T-cell (primary cell): ENCODE data around the gene ARHGEF12. TPM values are rescaled to one million over a fixed set of nuclear protein-coding genes. Genes with fewer than 3 reads are reported as not detected.

ENCODE experiments used
- ATAC-seq, 4 experiments: fragments of 200-7000 bp in 3 of 4; fragments of 150-1000 bp in 1 of 4; cut with Tn5 transposase; replicated peaks in 1 of 4; 1 replicate in 3 of 4; 2 replicates in 1 of 4; pipeline ENCODE4 v1.10.0; 2021; ENCODE audit warnings: moderate library complexity in 3 of 4, mild to moderate bottlenecking in 2 of 4, moderate number of reproducible peaks in 1 of 4
- CTCF ChIA-PET, 2 donors: fragments of 300-600 bp; sonication (Branson Sonifier 250); formaldehyde crosslinking; loops; one replicate each; lab custom pipeline; 2022; ENCODE audit warnings: antibody characterized with exemption in 2 of 2; lab: Charles Lee
- POLR2A ChIA-PET, 2 donors: fragments of 300-600 bp; sonication (Branson Sonifier 250); formaldehyde crosslinking; loops; one replicate each; lab custom pipeline; 2022; ENCODE audit warnings: antibody characterized with exemption in 2 of 2; lab: Charles Lee
- DNase-seq, 35 experiments: peaks; one replicate each; pipeline versions ENCODE4 v3.0.0 to v3.0.0-alpha.2; 2013 to 2023
- H3K27ac ChIP-seq: one replicate; pipeline ENCODE4 v1.5.1; 2013; ENCODE audit warnings: low read length
- H3K27me3 ChIP-seq, 2 experiments: replicated peaks in 1 of 2; 1 replicate in 1 of 2; 2 replicates in 1 of 2; pipeline versions ENCODE4 v1.6.1 to v1.7.0; 2013; ENCODE audit warnings: low read length in 1 of 2, mixed read lengths in 1 of 2; ENCODE audit not compliant: control insufficient read depth in 2 of 2, insufficient read depth in 2 of 2; ENCODE audit errors: extremely low read depth in 1 of 2
- H3K36me3 ChIP-seq, 2 donors: 1 replicate in 1 of 2; 2 replicates in 1 of 2; pipeline versions ENCODE4 v1.6.1 to v1.7.0; 2013; ENCODE audit warnings: low read length in 1 of 2; ENCODE audit not compliant: control insufficient read depth in 2 of 2, insufficient read depth in 1 of 2; ENCODE audit errors: extremely low read depth in 1 of 2
- H3K4me1 ChIP-seq, 2 experiments: 1 replicate in 1 of 2; 2 replicates in 1 of 2; pipeline versions ENCODE4 v1.6.1 to v1.7.0; 2013; ENCODE audit warnings: low read length in 2 of 2, mixed read lengths in 1 of 2; ENCODE audit not compliant: insufficient read depth in 2 of 2, control insufficient read depth in 1 of 2; ENCODE audit errors: extremely low read depth in 1 of 2
- H3K4me3 ChIP-seq, 2 donors: 1 replicate in 1 of 2; 2 replicates in 1 of 2; pipeline versions ENCODE4 v1.5.1 to v1.7.0; 2013; ENCODE audit warnings: mild to moderate bottlenecking in 2 of 2, low read length in 1 of 2, moderate library complexity in 1 of 2; ENCODE audit not compliant: control insufficient read depth in 1 of 2; ENCODE audit errors: extremely low read depth in 1 of 2
- H3K9me3 ChIP-seq: 2 replicates; pipeline ENCODE4 v1.7.0; 2013
- H3K27ac Mint-ChIP-seq, 2 donors: one replicate each; pipeline ENCODE4 v1.8.0; 2020 to 2021; ENCODE audit warnings: mild to moderate bottlenecking in 2 of 2, mixed read lengths in 2 of 2
- H3K27me3 Mint-ChIP-seq, 2 donors: one replicate each; pipeline ENCODE4 v1.8.0; 2021 to 2022; ENCODE audit warnings: mixed read lengths in 2 of 2
- H3K36me3 Mint-ChIP-seq: one replicate; pipeline ENCODE4 v1.8.0; 2021; ENCODE audit warnings: mixed read lengths
- H3K4me1 Mint-ChIP-seq, 3 donors: one replicate each; pipeline ENCODE4 v1.8.0; 2020 to 2022; ENCODE audit warnings: mixed read lengths in 3 of 3, mild to moderate bottlenecking in 1 of 3
- H3K4me3 Mint-ChIP-seq, 3 donors: one replicate each; pipeline ENCODE4 v1.8.0; 2020 to 2022; ENCODE audit warnings: mild to moderate bottlenecking in 3 of 3, mixed read lengths in 3 of 3, moderate library complexity in 3 of 3
- H3K9me3 Mint-ChIP-seq, 3 donors: one replicate each; pipeline ENCODE4 v1.8.0; 2020 to 2022; ENCODE audit warnings: mixed read lengths in 3 of 3
- WGBS: methylation state at CpG from one replicate; pipeline ENCODE4 v1.1.5; 2013; ENCODE audit warnings: missing lambda C conversion rate; ENCODE audit not compliant: insufficient coverage; 5-methylcytosine and 5-hydroxymethylcytosine counted together
- total RNA-seq, 35 experiments: library from RNA in 6 of 35; stranded (reverse) in 6 of 35; fragments of 120-200 nt in 1 of 35; gene quantifications; one replicate each; pipeline versions ENCODE4 v1.2.1 to v1.2.4 and lab custom pipeline; 2013 to 2026

ARHGEF12 gene
- total RNA-seq, 5 donors from 2014 or later (not counting 1 experiment from before 2014, with no cell fraction given) = 4.8 to 12.8 (median 8.0) TPM

DNA sequence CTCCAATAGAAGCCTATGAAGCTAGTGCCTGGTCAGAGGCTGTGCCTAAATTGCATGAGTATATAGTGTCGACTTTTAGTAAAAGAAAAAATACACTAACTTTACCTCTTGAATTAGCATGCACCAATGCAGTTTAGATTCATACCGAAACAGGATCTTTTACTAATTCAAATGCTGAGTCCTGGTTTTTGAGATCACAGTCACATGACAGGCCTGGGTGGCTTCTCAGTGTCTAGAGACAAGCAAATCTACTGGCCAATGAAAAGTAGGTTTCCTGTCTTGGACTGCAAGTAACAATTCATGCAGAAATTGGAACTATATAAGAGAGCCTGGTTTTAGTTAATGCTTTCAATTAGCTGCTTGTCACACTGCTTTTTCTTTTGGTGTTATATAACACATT, 7.2 kb downstream of the ARHGEF12 start:
- H3K36me3 Mint-ChIP-seq = no peaks in the 10 kb centered on the region
- H3K27me3 ChIP-seq = peaks cover 11 to 19% of the 10 kb centered on the region in 2 experiments
- peaks cover 53 to 61% of the 10 kb centered on the region in 2 donors for H3K27me3 Mint-ChIP-seq
- H3K9me3 Mint-ChIP-seq = no peaks in the 10 kb centered on the region
- no peaks in the 10 kb centered on the region for H3K36me3 ChIP-seq
- no peak overlapping the region for H3K4me3 ChIP-seq
- ATAC-seq (no peak), DNase-seq (no peak)
- peaks cover 15 to 20% of the 10 kb centered on the region in 2 experiments for H3K4me1 ChIP-seq
- H3K9me3 ChIP-seq = peaks cover 6% of the 10 kb centered on the region
- H3K27ac ChIP-seq = no peak overlapping the region
- no peak overlapping the region for H3K27ac Mint-ChIP-seq
- CTCF ChIA-PET = interaction anchor here in 1 of 2 donors (1.1 kb wide), 1 partner anchor 8 kb away, joined by 6 read pairs; no protein-coding TSS in a partner anchor
- H3K4me3 Mint-ChIP-seq = no peak overlapping the region
- 80% methylated on average over 2 of the region's 2 CpGs for WGBS
- H3K4me1 Mint-ChIP-seq = peaks cover 43 to 63% (median 49%) of the 10 kb centered on the region in 3 donors
- POLR2A ChIA-PET = no interaction called here

DNA sequence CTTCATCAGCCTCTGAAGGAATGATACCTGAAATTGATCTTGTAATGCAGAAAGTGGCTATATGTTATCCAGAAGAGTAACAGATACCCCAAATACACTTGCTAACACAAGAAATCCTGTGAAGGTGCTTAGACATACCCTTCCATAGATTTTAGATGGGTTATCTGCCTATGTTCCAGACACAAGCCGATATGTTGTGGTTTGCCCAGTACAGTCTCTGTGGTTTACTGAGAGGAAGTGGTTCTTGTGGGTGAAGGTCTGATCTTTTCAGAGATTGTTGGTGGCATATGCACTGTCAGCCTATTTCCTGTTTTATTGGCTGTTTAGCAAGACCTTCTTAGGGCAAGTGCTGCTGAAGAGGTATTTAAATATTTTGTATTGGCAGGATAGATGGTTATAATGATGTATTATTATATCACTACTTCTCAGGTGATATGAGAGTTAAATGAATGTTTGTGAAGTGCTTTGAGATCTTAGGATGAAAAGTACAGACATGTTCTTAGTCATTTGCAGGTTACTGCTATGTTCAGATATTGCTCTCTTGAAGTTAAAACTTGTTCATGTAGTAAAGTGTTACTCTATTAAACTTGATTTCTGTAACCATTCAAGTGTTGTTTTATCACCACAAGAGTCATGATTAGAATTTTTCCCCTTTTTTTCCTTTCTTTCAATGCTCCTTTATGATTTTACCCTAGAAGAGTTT, 8.2 kb downstream of the ARHGEF12 start:
- Histone ChIP-seq H3K4me1 (peaks cover 15 to 20% of the 10 kb centered on the region in 2 experiments), H3K36me3 (no peaks in the 10 kb centered on the region), H3K9me3 (peaks cover 6% of the 10 kb centered on the region), H3K27me3 (peaks cover 15 to 22% of the 10 kb centered on the region in 2 experiments), H3K4me3 (peak overlapping the region in 1 of 2 donors; percentile 32), H3K27ac (no peak overlapping the region)
- no CpG with 5 or more reads among the region's 1 CpG for WGBS
- ATAC-seq = peak; percentile 83 to 97 (median 92)
- ChIA-PET CTCF (interaction anchor here in 1 of 2 donors (1.1 kb wide), 1 partner anchor 9 kb away, joined by 6 read pairs; no protein-coding TSS in a partner anchor), POLR2A (no interaction called here)
- H3K36me3 Mint-ChIP-seq = no peaks in the 10 kb centered on the region
- peak overlapping the region; percentile 46 to 54 (median 47) for H3K4me3 Mint-ChIP-seq
- H3K4me1 Mint-ChIP-seq = peaks cover 40 to 54% (median 42%) of the 10 kb centered on the region in 3 donors
- H3K27me3 Mint-ChIP-seq = peaks cover 54 to 61% of the 10 kb centered on the region in 2 donors
- H3K9me3 Mint-ChIP-seq = no peaks in the 10 kb centered on the region
- peak in 24 of 35 experiments; percentile 8 to 82 (median 34) for DNase-seq
- no peak overlapping the region for H3K27ac Mint-ChIP-seq

DNA sequence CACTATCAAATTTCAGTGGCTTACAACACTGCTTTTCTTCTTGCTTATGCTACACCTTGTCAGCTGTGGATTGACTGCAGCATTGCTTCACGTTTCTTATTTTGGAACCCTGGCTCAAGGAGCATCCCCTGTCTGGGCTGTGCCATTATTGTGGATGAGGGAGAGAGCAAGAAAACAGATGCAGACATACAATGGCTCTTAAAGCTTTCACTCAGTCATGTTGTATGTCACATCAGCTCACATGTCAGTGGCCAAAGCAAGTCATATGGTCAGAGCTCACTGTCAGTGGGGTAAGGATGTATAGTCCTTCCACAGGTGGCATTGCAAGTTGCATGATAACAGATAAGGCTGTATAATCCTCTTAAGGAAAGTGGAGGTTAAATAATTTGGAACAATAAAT, 10.0 kb downstream of the ARHGEF12 start:
- no peak for ATAC-seq
- Mint-ChIP-seq H3K9me3 (no peaks in the 10 kb centered on the region), H3K4me3 (no peak overlapping the region), H3K27me3 (peaks cover 52 to 56% of the 10 kb centered on the region in 2 donors), H3K36me3 (no peaks in the 10 kb centered on the region), H3K27ac (no peak overlapping the region), H3K4me1 (peaks cover 28 to 48% (median 32%) of the 10 kb centered on the region in 3 donors)
- H3K4me3 ChIP-seq = no peak overlapping the region
- no peak for DNase-seq
- ChIA-PET POLR2A (no interaction called here), CTCF (interaction anchor here in 1 of 2 donors (0.8 kb wide), 1 partner anchor 11 kb away, joined by 5 read pairs; no protein-coding TSS in a partner anchor)
- WGBS = 71% methylated on average over 1 of the region's 1 CpG
- H3K36me3 ChIP-seq = no peaks in the 10 kb centered on the region
- H3K9me3 ChIP-seq = peaks cover 6% of the 10 kb centered on the region
- no peak overlapping the region for H3K27ac ChIP-seq
- H3K27me3 ChIP-seq = peaks cover 16 to 24% of the 10 kb centered on the region in 2 experiments
- peaks cover 15 to 20% of the 10 kb centered on the region in 2 experiments for H3K4me1 ChIP-seq

DNA sequence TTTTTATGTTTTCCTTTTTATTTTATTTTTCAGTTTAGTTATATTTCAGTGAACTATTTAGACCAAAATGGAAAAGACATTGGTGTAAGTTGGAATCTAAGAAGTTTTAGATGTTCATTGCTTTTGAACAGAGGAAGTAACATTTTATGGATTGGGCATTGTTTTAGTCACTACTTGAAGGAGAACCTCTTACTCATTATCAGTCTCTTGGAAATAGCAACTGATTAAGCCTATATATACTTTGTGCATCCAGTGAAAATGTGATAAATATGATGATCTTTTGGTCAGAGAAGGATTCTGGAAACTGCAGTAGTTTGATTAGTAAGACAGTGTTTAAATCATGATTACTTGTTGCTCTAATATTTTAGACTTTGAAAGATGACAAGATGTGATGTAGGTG, 14.4 kb downstream of the ARHGEF12 start:
- H3K36me3 ChIP-seq = no peaks in the 10 kb centered on the region
- no peaks in the 10 kb centered on the region for H3K9me3 ChIP-seq
- H3K27me3 ChIP-seq = peaks cover 13 to 29% of the 10 kb centered on the region in 2 experiments
- POLR2A ChIA-PET = no interaction called here
- Mint-ChIP-seq H3K27me3 (peaks cover 50 to 69% of the 10 kb centered on the region in 2 donors), H3K27ac (no peak overlapping the region), H3K4me3 (no peak overlapping the region), H3K36me3 (no peaks in the 10 kb centered on the region), H3K4me1 (peaks cover 7 to 22% (median 13%) of the 10 kb centered on the region in 3 donors), H3K9me3 (no peaks in the 10 kb centered on the region)
- H3K4me3 ChIP-seq = no peak overlapping the region
- no peak for DNase-seq
- CTCF ChIA-PET = interaction anchor here in 1 of 2 donors (0.6 kb wide), 1 partner anchor 50 kb away, joined by 5 read pairs; no protein-coding TSS in a partner anchor
- no peak for ATAC-seq
- H3K4me1 ChIP-seq = no peaks in the 10 kb centered on the region
- no peak overlapping the region for H3K27ac ChIP-seq

DNA sequence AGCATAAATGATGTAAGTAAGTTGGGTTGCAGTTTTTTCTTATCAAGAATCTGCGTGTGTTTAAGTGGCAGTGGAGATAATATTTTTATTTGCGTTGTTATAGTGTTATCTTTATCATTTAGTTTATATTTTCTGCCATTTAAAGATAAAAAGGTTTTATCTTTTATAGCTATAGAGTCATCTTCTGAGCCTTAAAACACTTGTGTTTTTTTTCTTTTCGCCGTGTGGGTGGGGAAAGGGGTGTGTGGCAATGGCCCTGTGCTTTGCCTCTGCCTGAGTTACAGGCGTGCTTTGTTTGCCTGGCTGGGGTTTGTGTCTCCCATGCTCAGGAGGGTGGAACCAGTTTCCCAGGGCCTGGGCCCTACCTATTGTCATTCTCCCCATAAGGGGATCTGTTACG, 16.2 kb downstream of the ARHGEF12 start:
- Histone ChIP-seq H3K27ac (no peak overlapping the region), H3K36me3 (no peaks in the 10 kb centered on the region), H3K9me3 (no peaks in the 10 kb centered on the region), H3K4me1 (no peaks in the 10 kb centered on the region), H3K27me3 (peaks cover 11 to 37% of the 10 kb centered on the region in 2 experiments), H3K4me3 (no peak overlapping the region)
- ATAC-seq (no peak), DNase-seq (no peak)
- peaks cover 5% of the 10 kb centered on the region for H3K36me3 Mint-ChIP-seq
- POLR2A ChIA-PET = no interaction called here
- H3K4me3 Mint-ChIP-seq = no peak overlapping the region
- no peaks in the 10 kb centered on the region for H3K9me3 Mint-ChIP-seq
- H3K27me3 Mint-ChIP-seq = peaks cover 41 to 64% of the 10 kb centered on the region in 2 donors
- H3K4me1 Mint-ChIP-seq = peaks cover 0 to 8% (median 0%) of the 10 kb centered on the region in 3 donors
- WGBS = 100% methylated on average over 1 of the region's 6 CpGs
- CTCF ChIA-PET = no interaction called here
- no peak overlapping the region for H3K27ac Mint-ChIP-seq

DNA sequence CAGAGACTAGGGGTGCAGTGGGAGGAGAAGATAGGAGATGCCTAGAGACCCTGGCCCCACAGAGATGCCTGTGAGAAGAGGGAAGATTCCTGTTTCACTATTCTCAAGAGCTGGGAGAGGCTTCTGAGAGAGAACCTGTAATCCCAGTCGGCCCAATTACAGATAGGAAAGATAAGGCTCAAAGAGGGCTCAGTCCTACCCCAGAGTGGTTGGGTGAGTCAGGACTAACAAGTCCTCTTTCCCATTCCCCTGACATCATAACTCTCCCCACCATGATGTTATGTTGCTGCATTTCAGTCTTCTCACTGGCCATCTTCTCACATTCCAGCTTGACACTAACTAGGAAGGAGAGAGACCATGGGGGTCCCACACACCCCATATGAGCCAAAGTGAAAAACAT, 17.9 kb downstream of the ARHGEF12 start:
- H3K9me3 ChIP-seq = no peaks in the 10 kb centered on the region
- Mint-ChIP-seq H3K4me1 (peaks cover 0 to 4% (median 0%) of the 10 kb centered on the region in 3 donors), H3K27me3 (peaks cover 41 to 63% of the 10 kb centered on the region in 2 donors), H3K36me3 (peaks cover 5% of the 10 kb centered on the region), H3K4me3 (no peak overlapping the region), H3K27ac (no peak overlapping the region), H3K9me3 (no peaks in the 10 kb centered on the region)
- ChIA-PET CTCF (no interaction called here), POLR2A (no interaction called here)
- no peak overlapping the region for H3K27ac ChIP-seq
- H3K4me3 ChIP-seq = no peak overlapping the region
- ATAC-seq = no peak
- no peak for DNase-seq
- no peaks in the 10 kb centered on the region for H3K4me1 ChIP-seq
- WGBS = 88% methylated on average over 1 of the region's 1 CpG
- peaks cover 8 to 35% of the 10 kb centered on the region in 2 experiments for H3K27me3 ChIP-seq
- no peaks in the 10 kb centered on the region for H3K36me3 ChIP-seq
